GM19240 (cell line): ENCODE results near the gene HTR3D.
"Not testable (repeated sequence)": the region's sequence is repeated elsewhere in the genome, so short reads cannot be mapped to it uniquely, and the experiment has no call there.

ENCODE experiments used
- DNase-seq: peaks from one replicate; pipeline ENCODE4 v3.0.0; 2011; ENCODE audit warnings: low spot score; ENCODE audit not compliant: insufficient read length

The HTR3D gene

DNA sequence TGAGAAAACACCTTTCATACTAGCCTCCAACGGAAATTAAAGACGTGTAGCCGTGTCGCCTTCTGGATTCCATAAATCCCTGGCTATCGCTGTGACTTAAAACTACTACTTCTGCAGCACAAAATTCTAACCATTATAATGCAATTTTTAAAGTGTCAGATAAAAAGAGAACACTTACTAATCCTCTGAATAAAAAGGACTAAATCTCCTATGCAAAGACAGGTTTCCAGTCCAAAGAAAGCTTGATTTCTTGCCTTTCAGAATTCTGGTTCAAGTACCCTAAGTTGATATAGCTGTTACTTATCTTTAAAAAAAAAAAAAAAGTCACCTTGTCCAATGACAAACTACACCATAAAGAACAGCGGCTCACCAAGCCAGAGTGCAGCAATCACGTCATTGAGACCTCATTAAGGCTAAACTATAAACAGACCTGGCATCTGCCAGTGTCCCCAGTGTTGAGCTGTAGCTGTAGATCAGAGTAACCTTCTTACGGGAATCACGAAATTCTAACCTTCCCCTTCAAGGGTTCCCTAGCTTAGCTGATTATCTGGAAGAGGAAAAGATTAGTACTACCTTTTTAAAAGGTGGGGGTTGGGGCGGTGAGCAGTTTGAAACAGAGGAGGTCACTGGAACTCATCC, 16.0 kb upstream of the HTR3D start:
- DNase-seq: no peak

DNA sequence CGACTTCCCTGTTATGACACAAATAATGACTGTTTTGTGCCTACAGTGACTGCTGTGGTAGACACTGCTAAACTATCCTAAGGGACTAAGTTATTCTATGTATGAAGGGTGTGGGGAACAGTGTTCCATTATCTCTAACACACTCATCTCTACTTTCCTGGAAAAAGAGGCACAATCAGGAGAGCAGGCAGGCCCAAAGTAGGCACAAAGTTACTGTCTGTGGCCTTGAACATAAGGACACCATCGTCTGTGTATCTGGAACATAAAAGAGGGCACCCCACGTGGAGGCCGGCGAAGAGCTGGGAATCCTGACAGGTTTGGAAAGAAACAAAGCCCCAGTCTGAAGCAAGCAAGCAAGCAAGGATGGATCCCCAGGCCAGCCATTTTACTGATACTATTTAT, 15.4 kb upstream of the HTR3D start:
- DNase-seq: no peak

DNA sequence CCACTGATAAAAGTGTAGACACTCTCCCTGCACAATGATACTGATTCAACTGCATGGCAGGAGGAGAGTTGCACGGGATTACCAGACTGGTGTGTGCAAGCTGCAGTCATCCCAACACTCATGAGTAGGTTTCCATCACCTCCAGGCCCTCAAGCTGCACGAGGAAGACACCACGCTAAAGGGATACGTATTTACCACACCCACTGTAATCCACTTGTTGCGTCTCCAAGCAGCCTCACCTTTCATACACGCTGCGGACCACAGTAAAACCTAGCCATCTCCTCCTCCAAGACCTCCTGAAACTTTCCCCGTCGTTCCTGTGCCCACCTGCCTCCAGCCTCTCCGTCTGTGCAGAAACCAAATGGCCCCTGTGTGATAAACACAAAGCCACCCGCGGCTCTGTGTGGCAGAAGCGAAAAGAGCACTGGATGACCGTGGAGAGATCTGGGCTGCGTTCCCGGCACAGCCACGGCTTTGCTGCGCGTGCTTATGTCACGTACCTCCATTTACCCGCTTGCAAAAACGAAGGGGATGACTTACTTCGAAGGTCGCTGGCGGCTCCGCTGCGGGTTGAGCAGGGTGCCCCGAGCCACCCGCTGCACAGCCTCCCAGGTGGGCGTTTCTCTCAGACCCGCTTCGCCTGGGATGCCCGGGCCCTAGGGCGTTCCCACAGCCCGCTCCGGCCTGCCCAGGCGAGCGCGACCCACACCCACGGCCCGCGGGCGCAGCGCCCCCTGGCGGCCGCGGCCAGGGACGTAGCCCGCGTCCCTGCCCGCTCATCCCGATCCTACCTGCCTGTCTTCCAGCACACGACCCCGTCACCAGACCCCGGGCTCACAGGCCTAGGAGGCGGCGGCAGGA, 14.5 kb upstream of the HTR3D start:
- peak; percentile 29 for DNase-seq

DNA sequence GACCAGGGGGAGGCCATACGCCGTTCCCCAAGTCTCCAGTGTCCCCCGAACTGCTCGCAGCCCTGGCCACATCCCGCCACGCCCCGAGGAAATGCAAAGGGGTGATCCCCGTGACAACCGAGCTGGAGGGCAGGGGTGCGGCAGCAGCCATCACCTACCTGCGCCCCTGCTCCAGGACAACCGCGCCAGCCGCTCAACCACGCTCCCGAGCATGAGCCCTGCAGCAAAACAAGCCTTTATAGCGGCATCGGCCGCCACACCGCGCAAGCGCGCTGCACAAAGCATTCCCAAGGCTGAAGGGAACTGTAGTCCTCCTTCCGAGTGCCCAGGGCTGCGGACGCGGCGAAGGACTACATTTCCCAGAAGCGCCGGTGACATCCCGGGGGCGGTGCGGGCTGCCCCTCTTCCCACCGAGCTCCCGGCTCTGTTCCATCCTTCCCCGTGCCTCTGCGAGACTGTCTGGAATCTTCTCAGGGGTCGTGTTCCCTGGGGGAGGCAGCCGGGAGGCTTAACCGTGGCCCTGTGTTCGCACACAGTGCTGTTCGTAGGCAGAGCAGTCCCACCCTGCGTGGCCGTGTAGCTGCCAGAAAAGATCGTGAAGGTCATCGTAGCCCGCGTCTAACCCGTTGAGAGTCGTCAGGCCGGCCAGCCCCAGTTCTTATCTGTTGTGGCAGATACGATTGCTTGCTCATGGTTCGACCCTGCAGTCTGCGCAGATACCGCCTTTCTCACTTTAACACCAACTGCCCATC, 13.7 kb upstream of the HTR3D start, which contains the start of gene ABCC5:
TSS of gene ABCC5 (minus strand) at position 213 of the 752 bp plus-strand sequence. CDS start 3,492 bp downstream, outside the sequence.
- peak; percentile 86 for DNase-seq

DNA sequence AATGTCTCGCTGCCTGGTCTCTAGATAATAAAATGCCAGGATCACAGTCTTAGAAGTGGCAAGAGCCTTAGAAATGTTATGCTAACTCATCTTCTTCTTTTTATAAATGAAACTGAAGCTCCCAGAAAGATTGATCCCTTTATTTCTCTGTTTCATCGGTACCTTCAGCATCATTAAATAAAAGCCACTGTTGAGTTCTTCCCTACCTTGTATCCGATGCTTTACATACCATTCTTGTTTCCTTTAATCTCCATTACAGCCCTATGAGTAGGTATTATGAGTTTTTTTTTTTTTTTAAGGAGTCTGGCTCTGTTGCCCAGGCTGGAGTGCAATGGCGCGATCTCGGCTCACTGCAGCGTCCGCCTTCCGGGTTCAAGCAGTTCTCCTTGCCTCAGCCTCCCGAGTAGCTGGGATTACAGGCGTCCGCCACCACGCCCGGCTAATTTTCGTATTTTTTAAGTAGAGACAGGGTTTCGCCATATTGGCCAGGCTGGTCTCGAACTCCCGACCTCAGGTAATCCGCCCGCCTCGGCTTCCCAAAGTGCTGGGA, 13.0 kb upstream of the HTR3D start:
- DNase-seq: no peak

DNA sequence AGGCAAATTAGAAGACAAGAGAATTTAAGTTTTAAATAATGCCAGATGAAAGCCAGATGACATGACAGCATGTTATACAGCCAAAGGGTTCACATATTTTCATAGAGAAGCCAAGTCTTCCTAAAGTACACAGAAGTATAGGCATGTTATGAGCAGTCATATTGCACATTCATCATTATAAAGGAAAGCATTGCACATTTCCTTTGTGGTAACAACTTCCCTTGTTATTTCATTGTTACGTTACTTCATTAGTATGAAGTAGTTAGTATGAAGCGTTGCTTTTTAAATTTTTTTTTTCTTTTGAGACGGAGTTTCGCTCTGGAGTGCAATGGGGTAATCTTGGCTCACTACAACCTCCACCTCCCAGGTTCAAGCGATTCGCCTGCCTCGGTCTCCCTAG, 9.2 kb upstream of the HTR3D start:
- DNase-seq: no peak

DNA sequence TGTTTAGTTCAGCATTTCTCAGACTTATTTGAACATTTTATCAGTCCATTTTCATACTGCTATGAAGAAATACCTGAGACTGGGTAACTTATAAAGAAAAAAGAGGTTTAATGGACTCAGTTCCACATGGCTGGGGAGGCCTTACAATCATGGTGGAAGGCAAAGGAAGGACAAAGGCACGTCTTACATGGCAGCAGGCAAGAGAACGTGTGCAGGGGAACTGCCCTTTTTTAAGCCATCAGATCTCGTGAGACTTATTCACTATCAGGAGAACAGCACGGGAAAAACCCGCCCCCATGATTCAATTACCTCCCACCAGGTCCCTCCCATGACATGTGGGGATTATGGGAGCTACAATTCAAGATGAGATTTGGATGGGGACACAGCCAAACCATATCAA, 6.3 kb upstream of the HTR3D start:
- DNase-seq: not testable (repeated sequence)

DNA sequence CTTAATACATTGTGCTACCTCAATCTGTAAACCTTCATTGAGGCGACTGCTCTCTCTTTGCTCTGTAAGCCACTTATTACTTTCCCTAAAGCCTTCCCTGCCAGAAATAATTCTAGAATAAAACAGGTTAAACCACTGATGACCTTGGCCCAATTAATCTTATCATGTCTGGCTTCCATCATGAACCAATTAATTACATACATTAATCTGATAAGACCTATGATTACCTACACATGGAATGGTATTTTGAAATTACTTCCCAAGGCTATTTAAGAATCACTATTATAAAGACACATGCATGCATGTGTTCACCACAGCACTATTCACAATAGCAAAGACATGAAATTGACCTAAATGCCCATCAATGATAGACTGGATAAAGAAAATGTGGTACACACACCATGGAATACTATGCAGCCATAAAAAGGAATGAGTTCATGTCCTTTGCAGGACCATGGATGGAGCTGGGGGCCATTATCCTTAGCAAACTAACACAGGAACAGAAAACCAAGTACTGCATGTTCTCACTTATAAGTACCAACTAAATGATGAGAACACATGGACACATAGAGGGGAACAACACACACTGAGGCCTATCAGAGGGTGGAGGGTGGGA, 3.2 kb upstream of the HTR3D start:
- not testable (repeated sequence) for DNase-seq

DNA sequence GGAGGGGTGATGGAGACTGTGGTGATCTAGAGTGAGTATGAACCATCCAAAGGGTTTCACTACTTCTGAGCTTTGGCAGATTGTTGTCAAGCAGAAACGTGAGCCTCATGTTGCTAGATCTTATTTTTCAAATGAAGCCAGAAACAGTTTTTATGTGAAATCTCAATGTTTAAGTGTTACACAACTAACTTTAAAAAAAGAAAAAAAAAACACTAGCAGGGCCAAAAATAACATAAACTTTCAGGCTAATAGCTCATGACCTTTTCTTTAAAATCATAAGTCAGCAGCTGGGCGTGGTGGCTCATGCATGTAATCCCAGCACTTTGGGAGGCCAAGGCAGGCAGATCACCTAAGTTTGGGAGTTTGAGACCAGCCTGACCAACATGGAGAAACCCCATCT, 2.1 kb upstream of the HTR3D start:
- no peak for DNase-seq

DNA sequence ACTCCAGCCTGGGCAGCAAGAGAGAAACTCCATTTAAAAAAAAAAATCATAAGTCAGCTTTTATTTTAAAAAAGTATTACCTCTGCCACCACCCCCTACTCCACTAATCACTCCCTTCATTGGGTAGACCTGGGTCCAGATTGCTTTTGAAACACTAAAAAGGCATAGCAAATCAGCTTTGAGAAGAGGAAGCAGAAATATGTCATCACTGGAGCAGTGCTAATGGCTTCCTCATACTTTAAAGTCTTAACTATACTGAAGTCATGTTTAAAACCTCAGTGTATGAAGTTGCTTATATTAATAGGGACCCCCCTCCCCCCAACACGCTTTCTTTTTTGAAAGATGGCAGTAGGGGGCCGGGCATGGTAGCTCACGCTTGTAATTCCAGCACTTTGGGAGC, 1.0 kb upstream of the HTR3D start:
- no peak for DNase-seq

DNA sequence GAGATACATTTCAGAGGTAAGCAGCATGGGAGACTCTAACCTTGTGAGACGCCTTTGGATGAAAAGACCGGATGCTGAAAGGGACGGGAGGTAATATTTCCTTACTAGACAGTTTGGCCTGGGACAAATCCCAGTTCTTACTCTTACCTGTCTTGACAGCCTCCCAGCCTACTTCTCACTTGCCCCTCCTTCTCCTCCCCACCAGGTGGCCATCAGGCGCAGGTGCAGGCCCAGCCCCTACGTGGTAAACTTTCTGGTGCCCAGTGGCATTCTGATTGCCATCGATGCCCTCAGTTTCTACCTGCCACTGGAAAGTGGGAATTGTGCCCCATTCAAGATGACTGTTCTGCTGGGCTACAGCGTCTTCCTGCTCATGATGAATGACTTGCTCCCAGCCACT, 6.3 kb downstream of the HTR3D start:
- no peak for DNase-seq

DNA sequence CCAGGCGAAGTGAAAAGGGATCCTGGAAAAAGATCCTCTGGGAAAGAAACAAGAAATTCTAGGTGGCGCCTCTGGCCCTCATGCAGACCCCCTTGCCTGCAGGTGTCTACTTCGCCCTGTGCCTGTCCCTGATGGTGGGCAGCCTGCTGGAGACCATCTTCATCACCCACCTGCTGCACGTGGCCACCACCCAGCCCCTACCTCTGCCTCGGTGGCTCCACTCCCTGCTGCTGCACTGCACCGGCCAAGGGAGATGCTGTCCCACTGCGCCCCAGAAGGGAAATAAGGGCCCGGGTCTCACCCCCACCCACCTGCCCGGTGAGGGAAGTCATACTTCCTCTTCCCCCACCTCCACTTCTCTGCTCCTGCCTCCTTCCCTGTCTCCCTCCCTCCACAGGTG, 6.8 kb downstream of the HTR3D start:
- DNase-seq: not testable (repeated sequence)

DNA sequence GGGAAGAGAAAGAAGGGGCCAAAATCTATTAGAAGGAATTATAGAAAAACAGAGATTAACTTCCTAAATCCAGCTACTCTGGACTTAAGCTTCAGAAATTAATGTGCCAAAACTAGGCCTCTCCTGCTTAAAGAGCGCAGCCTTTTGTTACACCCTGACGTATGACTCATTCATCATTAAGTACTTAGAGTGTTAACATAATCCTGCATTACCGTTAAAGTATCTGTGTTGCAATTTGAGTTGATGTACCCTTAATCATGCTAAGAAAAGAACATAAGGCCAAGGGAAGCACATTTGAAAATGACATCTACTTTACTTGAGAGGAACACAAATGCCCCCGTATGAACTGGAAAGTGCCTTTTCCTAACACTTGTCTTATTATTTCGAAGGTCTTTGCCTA, 7.9 kb downstream of the HTR3D start:
- no peak for DNase-seq

DNA sequence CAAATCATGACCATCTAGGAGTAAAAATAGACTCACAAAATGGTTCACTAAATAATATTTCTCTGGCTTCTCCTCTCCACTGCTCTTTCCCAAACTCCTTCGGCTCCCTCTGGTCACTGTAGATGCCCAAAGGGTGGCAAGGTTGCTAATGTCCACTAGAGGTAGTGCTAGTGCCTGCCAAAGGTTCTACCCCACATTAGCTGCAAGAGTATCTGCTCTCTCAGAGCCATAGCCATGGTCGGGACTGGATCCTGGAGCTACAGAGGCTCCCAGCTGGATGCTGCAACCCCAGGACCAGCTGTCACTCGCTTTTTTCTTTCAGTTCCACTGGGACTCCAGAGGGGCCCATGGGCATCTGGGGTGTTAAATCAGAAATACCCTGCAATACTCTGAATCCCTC, 8.5 kb downstream of the HTR3D start:
- DNase-seq: no peak

DNA sequence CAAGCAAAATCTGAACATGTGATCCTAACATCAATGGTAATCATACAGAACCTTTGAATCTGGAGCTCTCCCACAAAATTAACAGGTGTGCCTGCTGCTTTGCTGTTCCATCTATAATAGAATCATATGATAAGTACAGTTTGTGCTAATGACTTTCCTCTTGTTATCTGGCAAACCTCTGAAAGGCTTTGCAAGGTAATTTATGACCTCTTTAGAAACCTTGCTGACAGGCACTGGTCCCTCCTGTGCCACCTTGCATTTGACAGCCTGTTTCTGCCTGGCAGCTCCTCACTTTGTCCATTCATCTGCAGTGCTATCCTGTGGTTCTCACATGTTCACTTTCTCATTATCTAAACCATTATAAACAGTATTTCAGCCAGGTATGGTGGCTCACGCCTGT, 11.1 kb downstream of the HTR3D start:
- no peak for DNase-seq

DNA sequence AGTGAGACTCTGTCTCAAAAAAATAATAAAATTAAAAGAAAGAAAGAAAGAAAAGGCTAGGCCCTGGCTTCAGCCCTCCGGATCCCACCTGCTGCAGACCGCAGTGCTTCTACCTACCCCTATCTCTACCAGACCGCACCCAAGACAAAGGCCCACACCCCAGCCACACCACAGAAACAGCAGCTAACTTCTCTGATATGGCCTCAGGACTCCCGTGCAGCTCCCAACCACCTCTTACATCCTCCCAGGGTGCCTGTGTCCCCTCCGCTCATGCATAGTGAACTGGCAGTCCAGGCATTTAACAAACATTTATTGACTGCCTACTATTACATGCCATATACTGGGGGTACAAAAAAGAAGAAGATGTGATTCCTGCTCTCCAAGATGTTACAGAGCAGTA, 14.5 kb downstream of the HTR3D start:
- DNase-seq: no peak

DNA sequence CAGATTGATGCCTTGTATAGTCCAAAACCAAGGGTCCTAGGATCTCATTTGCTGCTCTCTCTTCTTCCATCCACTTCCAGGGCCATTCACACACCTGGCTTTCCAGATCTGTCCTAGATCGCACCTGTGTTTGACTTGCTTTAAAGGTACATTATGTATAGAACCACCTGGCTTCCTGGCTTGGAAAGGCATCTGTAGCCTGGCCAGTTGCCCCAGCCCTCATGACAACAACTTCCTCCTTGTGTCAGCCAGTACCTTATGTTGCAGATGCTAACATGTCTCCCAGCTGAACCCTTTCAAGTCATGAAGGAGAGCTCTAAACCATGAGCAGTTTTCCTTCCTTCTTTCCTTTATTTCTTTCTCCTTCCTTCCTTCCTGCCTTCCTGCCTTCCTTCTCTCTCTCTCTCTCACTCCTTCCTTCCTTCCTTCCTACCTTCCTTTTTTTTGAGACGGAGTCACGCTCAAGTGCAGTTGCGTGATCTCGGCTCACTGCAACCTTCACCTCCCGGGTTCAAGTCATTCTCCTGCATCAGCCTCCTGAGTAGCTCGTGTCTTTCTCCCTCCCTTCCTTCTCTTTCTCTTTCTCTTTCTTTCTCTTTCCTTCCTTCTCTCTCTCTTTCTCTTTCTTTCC, 18.8 kb downstream of the HTR3D start:
- DNase-seq: no peak

DNA sequence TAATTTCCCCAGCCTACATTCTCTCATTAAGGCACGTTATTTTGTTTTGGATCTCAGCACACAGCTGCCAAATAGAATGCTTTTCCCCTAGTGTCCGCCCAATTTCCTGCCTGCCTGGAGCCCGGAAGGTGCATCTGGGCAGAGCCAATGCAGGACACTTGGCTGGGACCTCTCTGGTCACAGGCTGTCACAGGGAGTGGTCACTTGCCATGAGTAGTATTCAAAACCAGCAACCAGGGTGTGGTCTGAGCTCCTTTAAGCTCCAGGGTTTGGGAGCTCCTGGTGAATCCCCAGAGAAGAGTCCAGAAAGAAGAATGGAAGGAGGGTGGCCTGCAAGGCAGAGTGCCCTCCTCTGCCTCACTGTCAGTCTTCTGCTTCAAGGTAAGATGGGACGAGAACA, 21.2 kb downstream of the HTR3D start, which contains the start of gene HTR3C:
TSS of gene HTR3C (plus strand) at position 281 of the 400 bp plus-strand sequence. CDS start at position 315, 34 bp downstream.
- DNase-seq: no peak

DNA sequence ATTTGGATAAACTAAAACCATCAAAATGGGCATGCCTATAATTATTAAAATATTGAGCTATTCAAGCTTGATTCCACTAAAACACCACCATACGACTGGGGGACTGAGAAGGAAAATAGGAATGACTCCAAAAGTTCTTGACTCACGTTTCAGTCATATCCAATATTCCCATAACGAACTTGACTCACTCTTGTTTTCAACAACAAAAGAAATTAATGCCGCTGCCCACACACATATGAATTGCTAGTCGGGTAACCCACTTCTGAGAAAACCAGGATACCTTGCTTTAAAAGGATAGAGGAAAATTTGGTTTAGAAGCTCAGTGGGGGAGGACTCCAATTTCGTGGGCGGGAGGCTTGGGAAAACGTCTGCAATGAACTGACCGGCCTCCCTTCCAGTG, 26.5 kb downstream of the HTR3D start:
- DNase-seq: no peak

DNA sequence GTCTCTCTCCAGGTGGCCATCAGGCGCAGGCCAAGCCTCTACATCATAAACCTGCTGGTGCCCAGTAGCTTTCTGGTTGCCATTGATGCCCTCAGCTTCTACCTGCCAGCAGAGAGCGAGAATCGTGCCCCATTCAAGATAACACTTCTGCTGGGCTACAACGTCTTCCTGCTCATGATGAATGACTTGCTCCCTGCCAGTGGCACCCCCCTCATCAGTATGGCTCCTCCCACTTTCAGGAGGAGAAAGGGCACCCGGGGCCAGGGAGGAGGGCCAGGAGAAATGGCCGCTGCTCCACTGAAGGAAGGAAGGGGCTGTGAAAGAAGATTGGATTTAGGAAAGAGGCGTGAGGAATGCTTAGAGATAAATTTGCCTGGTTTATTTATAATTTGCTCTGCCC, 27.9 kb downstream of the HTR3D start:
- no peak for DNase-seq

DNA sequence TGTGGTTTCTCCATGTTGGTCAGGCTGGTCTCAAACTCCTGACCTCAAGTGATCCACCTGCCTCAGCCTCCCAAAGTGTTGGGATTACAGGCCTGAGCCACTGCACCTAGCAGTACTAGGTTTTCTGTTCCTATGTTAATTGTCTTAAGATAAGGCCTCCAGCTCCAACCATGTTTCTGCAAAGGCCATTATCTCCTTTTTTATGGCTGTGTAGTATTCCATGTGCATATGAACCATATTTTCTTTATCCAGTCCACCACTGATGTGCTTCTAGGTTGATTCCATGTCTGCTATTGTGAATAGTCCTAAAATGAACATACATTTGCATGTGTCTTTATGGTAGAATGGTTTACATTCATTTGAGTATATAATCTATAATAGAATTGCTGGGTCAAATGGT, 31.1 kb downstream of the HTR3D start:
- no peak for DNase-seq
